NCI-H1694 (cell line): ENCODE data around the gene NDUFB10.

Source experiments
- DNase-seq: peaks from one replicate; lab custom pipeline; 2025; lab: John Stamatoyannopoulos, UW

Gene NDUFB10

DNA sequence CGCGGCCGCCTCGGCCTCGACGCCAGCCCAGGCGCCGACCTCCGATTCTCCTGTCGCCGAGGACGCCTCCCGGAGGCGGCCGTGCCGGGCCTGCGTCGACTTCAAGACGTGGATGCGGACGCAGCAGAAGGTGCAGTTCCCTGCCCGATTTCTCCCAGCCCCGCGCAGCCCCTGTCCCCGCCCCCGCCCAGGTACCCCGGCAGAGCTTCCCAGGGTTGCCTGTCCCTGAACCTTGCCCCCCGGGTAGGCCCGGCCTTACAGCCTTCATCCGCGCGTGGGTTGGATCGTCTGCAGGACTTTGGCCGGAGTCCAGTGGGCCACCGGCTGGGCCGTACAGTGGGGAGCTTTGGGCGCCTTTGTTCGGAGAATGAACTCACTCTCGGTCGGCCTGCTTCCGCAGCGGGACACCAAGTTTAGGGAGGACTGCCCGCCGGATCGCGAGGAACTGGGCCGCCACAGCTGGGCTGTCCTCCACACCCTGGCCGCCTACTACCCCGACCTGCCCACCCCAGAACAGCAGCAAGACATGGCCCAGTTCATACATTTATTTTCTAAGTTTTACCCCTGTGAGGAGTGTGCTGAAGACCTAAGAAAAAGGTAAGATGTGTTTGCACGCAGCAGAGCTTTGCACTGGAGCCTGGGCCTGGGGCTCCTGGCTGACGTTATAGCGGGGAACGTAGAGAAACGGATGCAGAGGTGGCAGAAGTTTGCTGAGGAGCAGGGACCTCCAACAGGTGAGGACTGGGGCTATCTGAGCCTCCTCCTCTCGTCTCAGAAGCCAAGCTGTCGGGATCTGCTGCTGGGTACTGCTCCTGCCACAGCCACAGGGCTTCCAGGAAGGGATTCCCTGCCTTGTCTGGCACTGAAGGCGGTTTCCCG lies 25.2 kb downstream of the NDUFB10 start:
- DNase-seq, result no peak

- no peak for DNase-seq
Measured at GRCh38 chr16:1985466-1986150, 26.3 kb downstream of the NDUFB10 start.

GRCh38 chr16:1987198-1987597 lies 27.9 kb downstream of the NDUFB10 start:
- DNase-seq, result no peak

DNA sequence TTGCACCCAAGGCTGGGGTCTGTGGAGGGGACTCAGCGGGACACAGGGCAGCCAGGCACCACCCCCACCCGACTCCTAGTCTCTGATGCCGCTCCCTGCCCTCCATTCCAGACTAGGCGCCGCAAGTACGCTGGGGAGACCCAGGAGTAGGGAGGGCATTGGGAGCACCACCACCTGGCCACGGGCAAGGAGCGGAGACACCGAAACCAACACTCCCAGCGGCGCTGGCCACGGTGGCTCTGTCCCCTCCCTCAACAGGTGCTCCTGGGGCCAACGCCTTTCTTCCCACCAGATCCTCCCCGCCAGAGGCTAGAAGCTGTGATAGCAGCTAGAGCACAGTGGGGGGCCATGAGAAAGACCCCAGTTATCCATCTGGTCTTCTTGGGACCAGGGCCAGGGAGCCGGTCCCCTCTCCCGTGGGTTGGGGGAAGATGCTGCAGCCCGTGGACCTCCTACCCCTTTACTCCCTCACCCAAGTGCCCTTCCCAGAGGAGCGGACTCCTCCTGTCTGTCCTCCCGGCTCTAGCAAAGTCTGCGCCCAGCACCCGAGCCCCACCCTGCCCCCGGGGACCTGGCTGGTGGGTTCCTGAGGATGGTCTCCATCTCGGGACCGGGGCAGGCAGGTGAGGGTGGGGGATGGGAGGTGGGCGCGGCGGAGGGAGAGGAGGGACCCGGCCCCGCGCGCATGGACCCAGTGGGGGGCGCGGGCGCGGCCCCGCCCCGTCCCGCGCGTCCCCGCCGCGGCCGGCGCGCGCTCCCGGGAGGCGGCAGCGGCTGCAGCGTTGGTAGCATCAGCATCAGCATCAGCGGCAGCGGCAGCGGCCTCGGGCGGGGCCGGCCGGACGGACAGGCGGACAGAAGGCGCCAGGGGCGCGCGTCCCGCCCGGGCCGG lies 30.1 kb downstream of the NDUFB10 start, which contains the start of gene SYNGR3:
Gene SYNGR3 (plus strand): TSS at position 762 of the 892 bp plus-strand sequence. CDS start 133 bp downstream, outside the sequence.
- no peak for DNase-seq

DNA sequence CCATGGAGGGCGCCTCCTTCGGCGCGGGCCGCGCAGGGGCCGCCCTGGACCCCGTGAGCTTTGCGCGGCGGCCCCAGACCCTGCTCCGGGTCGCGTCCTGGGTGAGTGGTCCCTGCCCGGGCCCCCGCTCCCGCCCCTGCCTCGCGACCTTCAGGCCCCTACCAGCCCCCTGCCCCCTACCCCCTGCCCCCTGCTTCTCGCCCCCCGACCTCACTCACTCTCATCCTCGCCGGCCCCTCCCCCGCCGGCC lies 30.7 kb downstream of the NDUFB10 start:
- DNase-seq, result no peak

- DNase-seq, result no peak
Measured at GRCh38 chr16:1990351-1991134, 31.2 kb downstream of the NDUFB10 start.

- no peak for DNase-seq
Measured at GRCh38 chr16:1991135-1991551, 31.8 kb downstream of the NDUFB10 start.

DNA sequence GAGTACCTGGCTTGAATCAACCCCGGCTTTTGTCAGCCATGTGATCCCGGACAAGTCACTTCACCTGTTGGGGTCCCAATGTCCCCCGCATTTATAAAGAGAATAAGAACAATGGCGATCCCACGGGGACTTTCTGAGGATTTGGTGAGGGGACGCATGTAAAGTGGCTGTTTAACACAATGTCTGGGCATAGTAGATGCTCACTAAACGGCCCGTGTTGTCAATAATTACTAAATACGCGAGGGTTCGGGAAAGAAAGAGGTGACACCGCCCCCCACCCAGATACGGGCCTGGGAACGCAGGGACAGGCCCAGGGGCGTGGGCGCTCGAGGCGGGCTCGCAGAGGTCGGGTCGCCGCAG lies 32.2 kb downstream of the NDUFB10 start:
- DNase-seq, result no peak

DNA sequence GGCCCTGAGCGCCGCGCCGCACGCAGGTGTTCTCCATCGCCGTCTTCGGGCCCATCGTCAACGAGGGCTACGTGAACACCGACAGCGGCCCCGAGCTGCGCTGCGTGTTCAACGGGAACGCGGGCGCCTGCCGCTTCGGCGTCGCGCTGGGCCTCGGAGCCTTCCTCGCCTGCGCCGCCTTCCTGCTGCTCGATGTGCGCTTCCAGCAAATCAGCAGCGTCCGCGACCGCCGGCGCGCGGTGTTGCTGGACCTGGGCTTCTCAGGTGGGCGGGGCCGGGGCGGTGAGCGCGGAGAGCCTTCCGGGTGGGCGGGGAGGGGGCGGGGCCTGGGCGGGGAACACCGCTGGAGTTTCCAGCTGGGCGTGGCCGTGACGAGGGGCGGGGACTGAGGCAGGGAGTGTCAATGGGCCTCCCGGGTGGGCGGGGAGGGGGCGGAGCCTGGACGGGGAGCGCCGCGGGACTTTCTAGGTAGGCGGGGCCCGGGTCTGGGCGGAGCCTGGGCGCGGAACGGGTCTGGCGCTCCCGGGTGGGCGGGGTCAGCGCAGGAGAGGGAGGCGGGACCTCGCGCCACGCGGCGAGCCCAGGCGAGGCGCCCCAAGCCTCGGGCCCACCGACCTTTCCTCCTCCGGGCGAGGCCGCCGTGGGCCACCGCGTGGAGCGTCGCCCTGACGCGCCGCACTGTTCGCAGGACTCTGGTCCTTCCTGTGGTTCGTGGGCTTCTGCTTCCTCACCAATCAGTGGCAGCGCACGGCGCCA lies 32.8 kb downstream of the NDUFB10 start:
- no peak for DNase-seq

GRCh38 chr16:1992704-1993317 lies 33.5 kb downstream of the NDUFB10 start:
- DNase-seq, result no peak

DNA sequence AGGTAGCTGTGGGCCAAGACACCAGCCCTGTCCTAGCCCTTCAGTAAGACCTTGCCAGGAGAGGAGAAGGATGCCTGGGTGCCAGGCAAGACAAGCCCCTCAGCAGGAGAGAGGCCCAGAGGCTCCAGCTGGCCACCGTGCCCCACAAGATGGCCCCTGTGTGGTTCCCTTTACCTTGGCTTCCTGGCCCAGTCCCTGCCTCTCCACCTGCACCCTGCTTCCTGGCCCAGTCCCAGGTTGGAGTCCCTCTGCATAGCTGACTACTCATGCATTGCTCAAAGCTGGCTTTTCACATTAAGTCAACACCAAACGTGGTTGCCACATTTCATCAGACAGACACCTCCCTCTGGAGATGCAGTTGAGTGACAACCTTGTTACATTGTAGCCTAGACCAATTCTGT lies 34.4 kb downstream of the NDUFB10 start:
- no peak for DNase-seq

DNA sequence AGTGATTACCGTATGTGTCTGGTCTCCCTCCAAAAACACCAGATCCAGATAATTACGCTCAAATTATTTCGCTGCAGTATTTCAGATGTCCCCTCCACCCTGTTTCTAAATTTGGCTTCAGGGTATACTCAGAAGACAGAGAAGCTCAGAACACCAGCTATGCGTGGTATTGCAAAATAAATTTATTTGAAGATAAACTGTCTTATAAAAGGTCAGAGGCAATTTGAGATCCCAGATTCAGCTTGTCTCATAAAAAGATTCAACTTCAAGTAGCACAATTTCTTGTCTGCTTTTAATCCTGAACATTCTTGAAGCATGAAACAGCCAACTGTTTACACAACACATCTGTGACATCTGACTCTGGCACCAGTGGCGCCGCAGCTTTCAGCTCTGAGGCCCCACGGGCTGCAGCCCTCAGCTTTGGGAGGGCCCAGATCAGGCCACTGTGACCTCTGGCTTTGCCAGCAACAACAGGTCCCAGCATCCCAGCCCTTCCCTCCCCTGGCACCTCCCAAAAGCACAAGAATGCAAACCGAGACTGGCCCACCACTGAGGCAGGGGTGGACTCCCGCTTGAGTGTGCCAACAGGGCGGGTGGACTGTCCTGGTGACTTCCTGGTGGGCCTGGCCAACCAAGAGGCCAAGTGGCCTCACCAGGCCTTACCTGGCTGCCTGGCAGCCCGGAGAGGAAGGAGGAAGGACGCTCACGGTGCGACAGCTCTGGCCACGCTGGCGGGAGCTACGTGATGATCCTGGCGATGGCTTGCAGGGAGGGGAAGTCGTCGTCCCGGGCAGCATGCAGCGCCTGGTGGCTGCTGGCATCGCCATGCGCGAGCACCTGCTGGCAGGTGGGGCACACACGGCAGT lies 38.4 kb downstream of the NDUFB10 start:
- no peak for DNase-seq

DNA sequence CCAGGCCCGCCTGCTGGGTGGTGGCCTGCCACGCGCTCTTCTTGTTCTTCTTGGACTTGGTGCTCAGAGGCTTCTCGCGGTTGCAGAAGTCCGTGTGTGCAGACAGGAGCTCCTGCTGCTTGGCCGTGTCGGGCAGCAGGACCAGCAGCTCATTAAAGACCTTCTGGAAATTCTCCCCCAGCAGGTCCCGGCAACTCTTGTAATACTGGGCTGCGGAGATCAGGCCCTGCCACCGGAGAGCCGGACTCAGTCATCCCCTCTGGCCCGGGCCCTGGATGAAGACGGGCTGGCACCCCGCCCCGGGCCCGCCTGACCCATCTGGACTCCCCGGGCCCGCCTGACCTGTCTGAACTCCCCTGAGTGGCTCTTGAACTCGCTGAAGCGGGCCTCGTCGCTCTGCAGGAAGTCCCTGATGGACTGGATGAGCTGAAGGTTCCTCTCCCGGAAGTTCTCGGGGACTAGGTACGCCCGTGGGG lies 39.1 kb downstream of the NDUFB10 start:
- no peak for DNase-seq

DNA sequence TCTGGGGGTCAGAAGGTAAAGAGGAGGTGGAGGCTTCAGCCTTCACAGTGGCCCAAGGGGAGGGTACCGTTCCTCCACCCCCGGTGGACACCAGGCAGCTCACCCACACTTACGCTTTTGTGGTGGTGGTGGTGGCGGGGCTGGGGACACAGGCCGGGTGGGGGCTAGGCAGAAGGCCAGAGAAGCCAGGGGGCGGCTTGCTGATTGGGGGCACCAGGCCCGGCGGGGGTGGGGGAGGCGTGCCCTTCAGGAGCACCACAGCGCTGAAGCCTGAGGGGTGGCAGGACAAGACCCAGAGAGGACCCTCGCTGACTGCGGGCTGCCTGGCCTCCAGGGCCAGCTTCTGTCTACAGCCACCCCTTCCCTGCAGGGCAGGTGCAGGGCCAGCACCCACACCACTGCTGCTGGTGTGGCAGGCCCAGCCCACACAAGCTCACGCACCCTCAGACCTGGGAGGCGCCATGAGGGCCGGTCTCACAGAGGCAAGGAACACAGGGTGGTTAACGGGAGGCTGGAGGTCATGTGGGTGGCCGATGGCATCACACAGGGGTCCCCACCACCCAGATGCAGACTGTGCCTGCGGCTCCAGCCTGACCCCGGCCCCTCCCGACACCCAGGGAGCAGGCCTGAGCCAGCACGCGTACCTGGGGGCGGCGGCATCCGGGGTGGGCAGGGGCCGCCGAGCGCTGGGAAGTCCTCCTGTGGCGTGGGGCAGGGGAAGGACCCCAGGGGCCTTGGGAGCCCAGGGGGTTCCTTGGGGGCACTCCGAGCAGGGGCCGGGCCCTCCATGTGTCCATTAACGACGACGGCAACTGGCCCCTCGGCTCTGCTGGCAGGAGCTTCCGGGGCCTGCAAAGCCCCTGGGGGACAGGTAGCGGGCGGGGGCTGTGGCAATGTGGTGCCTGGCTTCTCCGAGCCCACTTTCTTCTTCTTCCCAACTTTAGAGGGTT lies 39.8 kb downstream of the NDUFB10 start:
- DNase-seq, result no peak

DNA sequence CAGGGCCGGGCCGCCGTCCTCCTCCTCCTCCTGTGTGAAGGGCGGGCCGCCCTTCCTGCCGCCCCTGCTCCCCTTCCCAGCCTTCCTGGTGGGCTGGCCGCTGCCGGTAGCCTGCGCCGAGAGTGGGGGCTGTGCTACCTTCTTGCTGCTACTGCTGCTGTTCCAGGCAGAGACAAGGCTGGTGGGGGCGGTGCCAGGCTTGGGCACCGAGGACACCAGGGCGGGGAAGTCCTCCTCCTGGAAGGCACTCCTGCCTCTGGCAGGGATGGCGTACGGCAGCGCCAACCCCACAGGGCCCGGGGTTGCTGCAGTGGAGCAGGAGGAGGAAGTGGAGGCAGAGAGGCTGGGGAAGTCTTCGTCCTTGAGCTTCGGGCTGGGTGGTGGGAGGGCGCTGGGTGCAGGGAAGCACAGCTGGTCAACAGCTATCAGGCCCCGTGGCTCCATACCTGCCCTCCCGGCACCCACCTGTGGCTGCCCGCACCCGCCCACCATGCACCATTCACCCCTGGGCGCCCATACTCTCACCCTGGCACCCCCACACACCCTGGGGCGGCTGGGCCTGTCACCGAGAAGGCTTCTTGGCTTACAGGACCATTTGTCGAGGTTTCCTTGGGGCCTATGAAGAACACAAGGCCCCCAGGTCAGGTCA lies 40.7 kb downstream of the NDUFB10 start:
- DNase-seq, result no peak

- no peak for DNase-seq
Measured at GRCh38 chr16:2001035-2001434, 41.7 kb downstream of the NDUFB10 start.

DNA sequence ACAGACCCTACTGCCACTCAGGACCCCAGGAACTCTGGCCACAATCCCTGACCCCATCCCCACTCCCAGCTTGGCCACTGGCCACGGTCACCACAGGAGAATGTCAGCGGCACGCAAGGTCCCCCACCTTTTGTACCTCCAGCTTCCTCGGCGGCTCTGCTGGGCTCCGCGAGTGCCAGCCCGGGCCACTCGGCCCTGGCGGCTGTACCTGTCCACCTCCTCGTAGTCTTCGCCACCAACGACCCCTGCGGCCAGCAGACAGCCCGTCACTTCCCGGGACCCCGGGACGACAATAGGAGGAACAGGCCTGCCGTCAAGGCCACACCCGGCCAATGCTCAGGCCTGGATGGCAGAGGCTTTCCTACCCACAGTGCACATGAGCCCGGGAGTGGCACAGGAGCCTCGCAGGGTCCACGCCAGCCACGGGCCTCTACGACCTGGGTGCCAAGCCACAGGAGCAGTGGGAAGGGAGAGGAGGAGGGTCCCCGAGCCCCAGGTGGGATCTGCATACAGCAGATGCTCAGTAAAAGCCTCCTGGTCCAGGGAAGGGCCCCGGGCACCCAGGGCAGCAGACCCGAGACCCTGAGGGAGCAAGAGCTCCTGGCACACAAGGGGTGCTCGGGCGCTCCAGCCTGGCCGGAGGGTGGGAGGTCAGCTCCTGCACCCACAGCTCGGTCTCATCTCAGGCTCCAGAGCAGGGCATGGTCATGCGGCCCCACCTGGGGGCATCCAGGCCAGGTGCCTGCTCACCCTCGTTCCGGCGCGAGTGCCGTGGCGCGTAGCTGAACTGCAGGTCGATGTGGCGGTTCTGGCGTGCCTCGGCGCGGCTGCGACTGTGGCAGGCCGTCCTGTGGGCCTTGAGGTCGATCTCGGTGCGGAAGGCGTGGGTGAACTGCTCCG lies 42.4 kb downstream of the NDUFB10 start:
- DNase-seq, result no peak
